ENCODE measurements around the gene BOLA1.
"Not testable (repeated sequence)": the region's sequence is repeated elsewhere in the genome, so short reads cannot be mapped to it uniquely, and the experiment has no call there.

BOLA1 gene

DNA sequence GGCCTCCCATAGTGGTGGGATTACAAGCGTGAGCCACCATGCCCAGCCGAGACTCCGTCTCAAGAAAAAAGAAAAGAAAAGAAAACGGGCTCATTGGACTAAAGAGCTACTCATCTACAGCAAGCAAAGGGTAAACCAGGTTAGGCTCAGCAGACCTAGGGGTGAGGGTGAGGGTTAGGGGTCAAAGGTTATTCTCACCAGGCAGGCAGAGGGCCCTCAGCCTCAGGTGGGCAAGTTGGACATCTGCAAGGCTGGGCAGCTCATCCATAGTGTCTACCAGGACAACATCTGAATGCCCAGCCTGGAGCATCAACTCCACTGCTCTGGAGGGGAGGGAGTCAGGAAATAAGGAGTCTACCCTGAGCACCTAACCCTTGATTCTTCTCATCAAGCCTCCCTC lies 33.8 kb downstream of the BOLA1 start:
- no peak for DNase-seq

DNA sequence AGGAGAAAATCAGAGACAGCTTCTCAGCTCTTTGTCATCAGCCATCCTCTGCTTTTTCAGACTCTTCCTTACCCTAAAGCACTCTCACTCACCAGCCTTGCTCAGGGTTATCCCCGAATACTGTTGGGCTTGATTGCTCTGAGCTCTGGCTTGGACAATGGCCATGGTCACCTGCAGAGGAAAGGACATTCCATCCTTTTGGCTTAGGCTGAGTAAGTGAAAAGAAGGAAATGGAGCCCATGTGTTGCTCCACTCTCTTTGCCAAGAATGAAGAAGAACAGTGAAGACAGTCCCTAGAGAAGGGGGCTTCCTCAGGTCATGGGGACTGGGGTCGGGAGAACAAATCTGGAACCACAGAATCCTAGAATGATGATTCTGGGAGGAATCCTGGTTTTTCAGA lies 35.0 kb downstream of the BOLA1 start:
- no peak for DNase-seq

DNA sequence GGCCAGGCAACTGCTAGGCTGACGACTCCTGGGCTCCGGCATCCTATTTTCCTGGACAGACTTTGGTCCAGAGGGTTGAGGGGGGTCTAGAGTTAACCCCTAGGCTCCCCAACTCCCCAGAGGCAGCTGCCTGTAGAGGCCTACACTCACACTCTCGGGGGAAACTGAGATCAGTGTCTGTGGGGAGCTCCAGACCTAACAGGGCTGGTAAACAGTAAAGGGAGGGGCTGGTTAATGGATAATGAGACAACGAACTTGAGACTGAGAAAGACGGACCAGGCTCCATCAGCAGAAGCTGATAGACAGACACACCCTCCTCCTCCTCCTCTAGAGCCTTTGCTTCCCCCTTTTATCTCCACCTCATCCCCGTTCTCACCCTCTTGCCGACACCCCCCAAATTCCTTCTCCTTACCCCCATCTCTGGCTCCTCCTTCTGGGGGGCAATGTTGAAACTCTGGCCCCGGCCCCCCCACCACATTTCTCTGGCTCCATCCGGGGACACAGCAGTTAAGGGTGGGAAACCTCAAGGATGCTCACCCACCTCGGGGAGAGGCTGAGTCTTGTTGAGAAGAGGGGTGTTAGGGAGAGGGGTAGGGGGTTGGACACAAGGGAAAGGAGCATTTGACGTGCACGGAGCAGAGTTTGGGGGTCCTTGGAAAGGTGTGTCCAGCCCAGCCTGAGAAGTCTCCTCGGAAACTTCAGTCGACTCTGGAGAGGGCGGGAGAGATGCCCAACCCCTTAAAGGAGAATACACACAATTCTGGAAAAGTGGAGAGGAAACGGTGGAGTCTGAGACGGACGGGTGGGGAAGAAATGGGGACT lies 37.0 kb downstream of the BOLA1 start, which contains the start of gene MTMR11:
MTMR11 (minus strand) TSS at position 710 of the 822 bp plus-strand sequence; CDS start at position 478, 232 bp downstream.
- no peak for DNase-seq

DNA sequence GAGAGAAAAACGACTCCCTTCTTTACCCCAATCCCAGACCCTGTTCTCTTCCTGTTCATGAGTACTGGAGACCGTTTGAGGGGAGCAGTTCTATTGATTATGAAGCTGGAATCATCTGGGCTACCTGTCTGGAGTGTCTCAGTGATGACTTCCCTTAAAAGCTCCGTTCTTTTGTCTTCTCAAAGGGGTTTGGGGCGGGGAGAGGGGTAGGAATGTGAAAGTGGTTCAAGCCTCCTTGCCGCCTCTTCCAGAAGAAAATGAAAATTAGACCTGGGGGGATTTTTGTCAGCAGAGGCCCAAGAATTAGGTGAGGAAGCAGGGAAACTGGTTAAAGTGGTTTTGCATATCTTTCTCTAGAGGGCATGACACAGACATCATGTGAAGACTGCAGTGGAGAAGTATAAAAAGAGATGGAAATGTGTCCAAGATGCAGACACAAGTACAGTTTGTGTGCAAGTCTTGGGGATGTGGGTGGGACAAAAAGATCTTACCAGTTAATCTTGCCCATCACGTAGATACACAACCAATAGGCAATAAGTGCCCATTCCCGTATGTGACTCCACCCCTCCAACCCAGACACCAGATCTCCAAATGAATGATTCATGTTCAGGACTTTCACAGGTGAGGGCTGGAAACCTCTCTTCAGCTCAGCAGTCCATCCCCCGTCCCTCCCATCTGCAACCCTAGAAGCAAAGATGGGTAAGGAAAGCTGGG lies 37.8 kb downstream of the BOLA1 start:
- no peak for DNase-seq

DNA sequence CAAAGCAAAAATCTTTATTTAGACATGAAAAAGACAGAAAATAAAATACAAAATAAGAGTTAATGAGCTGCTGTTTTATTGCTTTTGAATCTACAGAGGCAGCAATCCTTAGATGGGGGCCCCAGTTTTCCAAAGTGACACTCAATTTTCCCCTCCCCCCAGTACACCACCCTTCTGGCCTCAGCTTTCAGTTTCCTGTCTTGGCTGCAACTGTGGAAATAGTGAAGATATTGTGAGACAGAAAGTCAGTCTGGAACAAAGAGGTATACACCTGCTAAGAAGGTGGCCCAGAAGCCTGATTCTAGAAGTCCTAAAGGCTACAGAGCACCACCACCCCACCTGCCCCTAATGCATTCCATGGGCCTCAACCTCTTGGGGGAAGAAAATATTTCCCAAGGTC lies 38.4 kb downstream of the BOLA1 start:
- no peak for DNase-seq

DNA sequence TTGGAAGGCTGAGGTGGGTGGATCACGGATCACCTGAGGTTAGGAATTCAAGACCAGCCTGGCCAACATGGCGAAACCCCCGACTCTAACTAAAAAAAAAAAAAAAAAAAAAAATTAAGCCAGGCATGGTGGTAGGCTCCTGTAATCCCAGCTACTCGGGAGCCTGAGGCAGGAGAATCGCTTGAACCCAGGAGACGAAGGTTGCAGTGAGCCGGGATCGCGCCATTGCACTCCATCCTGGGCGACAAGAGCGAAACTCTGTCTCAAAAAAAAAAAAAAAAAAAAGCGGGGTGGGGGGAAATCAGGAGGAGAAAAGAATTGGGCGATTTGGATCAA lies 39.3 kb downstream of the BOLA1 start:
- not testable (repeated sequence) for DNase-seq

DNA sequence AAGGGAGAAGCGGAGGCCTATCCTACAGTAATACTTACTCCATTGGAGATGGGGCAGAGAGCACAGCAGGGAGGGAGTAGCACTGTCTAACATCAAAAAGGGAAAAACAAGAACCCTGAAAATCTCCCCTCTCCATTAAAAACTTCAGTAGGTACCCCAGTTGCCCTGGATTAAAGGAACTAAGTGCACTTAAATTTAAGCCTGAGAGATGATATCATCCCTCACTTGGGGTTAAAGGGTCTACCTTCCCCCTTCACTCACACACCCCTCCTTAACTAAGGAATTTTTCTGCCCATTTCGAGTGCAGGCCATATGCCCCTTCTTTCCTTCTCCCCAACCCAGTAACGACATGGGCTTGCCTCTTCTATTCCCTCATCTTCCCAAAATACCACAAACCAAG lies 41.1 kb downstream of the BOLA1 start:
- DNase-seq, result no peak

DNA sequence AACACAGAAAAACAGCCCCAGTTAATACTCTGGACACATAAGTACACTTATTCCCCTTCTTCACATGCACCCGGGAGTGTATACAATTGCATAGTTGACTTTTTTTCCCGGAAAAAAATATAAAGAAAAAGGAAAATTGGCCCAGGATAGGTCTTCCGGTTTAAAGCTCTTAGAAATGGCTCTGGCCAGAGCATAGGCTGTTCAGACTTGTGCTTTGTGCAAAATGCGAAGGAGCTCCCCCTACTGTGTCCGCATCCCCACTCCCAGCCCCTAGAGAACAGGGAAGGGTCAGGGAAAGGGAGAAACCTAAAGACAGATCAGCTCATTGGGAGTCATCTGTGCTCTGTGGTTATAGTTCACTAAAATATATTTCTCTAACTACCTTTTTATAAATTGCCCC lies 42.8 kb downstream of the BOLA1 start:
- DNase-seq, result peak in 1 of 2 experiments; percentile 16

DNA sequence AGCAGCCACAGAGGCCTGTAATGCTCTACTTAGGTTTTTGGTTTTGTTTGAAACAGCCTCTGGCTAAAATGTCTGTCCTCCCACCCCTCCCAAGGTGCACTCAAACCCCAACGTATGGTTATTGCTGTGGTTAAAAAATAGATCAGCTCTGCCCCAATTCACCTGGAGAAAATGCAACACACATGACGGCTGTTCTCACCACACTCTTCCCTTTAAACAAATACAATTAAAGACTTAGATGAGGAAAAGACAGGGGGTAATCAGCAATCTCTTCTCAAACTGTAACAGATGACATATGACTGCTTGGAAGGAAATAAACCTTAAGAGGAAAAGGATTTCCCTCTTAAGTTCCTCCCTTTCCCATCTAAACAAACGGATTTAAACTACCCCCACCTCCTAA lies 43.5 kb downstream of the BOLA1 start:
- no peak for DNase-seq

DNA sequence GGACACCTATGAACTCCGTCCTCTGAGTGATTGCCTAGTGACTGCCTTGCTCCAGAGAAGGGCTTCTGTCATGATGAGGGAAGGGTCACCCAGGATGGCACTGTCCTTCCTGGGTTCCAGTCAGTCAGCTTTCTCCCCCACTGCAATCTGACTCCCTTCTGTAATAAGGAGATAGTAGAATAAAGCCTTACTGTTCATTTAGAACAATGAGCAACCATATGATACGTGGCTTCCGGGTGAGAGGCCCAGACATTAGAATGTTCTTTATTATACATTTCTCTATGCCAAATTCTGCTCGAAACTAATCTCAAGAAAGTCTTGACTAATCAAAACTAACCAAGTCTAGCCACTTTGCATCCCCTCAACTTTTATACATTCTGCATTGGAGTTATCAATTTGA lies 45.8 kb downstream of the BOLA1 start:
- no peak for DNase-seq

DNA sequence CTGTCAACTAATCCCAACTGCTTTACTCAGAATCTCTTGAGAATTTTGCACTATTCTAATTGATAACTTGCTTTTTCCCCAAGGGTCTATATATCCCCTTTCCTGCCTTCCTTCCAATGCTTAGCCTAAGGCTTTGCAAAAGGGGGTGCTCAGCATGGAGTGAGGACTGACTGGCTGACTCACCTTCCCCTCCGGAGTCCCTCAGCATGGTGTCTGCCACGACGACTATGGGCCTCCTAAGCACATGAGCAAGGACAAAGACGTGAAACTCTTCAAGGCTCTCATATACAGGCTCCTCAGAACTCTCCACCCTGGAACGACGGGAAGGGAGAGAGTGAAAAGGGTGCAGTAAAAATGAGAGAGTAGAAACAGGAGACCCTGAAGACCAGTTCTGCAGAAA lies 50.5 kb downstream of the BOLA1 start:
- no peak for DNase-seq

Data from NCI-H2081 (cell line).